Retina (tissue), 1 donor: ENCODE data around the gene SLC25A4.
"Not testable (repeated sequence)": the region's sequence is repeated elsewhere in the genome, so short reads cannot be mapped to it uniquely, and the experiment has no call there.

ENCODE experiments used
- DNase-seq: peaks from one replicate; pipeline ENCODE4 v3.0.0-alpha.2; 2016

SLC25A4 gene

DNA sequence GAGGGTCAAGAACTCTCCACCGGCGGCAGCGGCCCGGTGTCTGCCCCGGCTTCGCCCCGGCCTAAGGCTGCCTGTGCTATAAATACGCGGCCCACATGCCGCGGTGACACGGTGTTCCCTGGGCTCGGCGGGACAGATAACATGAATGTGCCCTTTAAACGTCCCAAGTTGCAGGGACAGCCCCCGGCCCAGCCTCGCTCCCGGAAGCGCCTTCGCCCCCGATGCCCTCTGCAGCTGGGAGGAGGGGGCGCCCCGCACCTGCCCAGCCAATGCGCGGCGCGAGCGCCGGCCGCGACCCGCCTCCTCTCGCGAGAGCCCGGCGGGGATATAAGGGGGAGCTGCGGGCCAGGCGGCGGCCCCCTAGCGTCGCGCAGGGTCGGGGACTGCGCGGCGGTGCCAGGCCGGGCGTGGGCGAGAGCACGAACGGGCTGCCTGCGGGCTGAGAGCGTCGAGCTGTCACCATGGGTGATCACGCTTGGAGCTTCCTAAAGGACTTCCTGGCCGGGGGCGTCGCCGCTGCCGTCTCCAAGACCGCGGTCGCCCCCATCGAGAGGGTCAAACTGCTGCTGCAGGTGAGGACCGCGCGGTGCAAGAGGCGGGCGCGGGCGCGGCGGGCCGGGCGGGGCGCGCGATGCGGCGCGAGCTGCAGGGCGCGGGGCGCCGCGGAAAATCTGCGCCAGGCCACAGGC is at the start of gene SLC25A4:
Gene SLC25A4, plus strand, starts transcription at position 355 of the 689 bp plus-strand sequence. Its CDS starts 107 bp downstream, at position 462.
- DNase-seq, result peak; percentile 97

DNA sequence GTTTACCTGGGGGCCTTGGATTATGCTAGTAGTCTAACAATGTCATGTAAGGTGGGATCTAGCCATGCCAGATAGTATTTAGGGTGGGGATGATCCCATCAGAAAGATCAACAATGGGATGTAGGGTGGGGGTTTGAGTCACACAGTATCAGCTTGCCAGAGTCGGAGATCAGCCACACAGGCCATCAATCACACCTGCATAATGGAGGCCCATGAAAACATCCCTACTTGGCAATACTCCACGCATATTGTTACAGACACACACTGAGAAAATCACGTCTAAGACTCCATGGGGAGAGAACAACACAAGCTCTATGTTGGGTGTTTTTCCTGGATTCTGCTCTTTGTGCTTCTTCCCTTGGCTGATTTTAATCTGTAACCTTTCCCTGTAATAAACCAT is 49.5 kb upstream of the SLC25A4 start:
- no peak for DNase-seq

GRCh38 chr4:185096032-185096653 is 46.9 kb upstream of the SLC25A4 start:
- DNase-seq, result peak; percentile 54

DNA sequence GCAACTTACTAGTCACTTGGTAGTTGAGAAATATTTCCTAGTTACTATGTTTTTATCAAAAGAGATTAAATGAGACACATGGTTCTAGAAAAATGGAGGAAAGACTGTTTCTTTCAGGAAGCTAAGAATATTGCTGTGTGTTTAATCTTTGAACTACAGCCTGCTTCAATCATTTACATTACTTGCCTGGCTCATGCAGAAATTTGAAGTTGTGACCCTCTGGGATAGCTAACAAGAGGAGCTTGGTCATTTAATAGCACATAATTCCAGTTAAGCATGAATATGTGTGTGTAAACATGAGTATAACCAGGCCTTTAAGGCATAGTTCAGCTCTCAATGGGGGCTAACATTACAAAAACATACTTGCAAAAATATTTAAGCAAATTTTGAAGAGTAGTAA is 44.6 kb upstream of the SLC25A4 start:
- no peak for DNase-seq

GRCh38 chr4:185099024-185099682 is 43.9 kb upstream of the SLC25A4 start:
- DNase-seq, result no peak

GRCh38 chr4:185099940-185100339 is 43.1 kb upstream of the SLC25A4 start:
- no peak for DNase-seq

GRCh38 chr4:185100423-185100822 is 42.6 kb upstream of the SLC25A4 start:
- no peak for DNase-seq

DNA sequence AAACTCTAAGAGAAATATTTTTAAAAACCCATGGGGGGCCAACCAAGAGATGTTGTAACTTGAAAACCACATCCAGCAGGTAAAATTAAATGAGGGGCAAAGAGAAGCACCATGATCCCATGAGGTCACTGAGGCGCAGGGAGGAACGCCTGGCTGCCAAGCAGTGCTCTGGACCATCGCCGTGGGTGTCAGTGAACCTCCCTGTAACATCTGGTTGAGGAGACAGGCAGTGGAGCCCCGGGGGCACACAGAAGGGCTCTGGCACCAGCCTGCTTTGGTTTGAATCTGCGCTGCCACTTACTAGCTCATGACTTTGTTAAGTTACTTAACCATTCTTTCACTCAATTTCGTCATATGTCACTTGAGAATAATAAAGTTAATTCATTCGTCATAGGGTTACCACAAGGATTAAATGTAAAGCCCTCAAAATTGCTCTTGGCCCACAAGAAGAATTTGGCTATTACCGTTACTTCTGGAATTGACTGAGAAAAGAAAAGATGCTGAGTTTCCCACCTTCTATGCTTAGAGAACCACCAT is 41.6 kb upstream of the SLC25A4 start:
- DNase-seq, result no peak

- DNase-seq, result no peak
Measured at GRCh38 chr4:185104733-185105132, 38.3 kb upstream of the SLC25A4 start.

GRCh38 chr4:185106353-185106752 is 36.7 kb upstream of the SLC25A4 start:
- DNase-seq, result no peak

DNA sequence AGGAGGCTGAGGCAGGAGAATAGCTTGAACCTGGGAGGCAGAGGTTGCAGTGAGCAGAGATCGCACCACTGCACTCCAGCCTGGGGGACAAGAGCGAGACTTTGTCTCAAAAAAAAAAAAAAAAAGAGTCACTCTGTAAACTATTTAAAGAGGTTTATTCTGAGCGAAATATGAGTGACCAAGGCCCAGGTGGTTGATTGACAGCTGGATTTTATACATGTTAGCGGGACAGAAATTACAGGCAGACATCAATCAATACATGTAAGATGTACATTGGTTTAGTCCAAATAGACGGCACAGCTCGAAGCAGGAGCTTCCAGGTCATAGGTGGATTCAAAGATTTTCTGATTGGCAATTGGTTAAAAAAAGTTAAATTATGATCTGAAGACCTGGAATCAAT is 35.5 kb upstream of the SLC25A4 start:
- not testable (repeated sequence) for DNase-seq

DNA sequence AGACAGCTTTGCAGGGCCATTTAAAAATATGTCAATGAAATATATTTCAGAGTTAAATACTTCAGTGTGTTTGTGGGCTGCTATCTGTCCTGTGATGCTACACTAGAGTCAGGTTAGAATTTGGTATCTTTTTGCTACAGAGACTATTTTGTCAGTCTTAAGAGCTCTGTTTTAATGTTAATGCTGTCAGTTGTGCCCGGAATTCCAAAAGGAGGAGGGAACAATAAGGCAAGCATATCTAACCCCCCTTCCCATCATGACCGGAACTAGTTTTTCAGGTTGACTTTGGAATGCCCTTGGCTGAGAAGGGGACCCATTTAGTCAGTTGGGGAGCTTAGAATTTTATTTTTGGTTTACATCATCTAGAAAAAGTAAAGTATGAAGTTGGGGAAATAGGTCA is 34.9 kb upstream of the SLC25A4 start:
- no peak for DNase-seq

DNA sequence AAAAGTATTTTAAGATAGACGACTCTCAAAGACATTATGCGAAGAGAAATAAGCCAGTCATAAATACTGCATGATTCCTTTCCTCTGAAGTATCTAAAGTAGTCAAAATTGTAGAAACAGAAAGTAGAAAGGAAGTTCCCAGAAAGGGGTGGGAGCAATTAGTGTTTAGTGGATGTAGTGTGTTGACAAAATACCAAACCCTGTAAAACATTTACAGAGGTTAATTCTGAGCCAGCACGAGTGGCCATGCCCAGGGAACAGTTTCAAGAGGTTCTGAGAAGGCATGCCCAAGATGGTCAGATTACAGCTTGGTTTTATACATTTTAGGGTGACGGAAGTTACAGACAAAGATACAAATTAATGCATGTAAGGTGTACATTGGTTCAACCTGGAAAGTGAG is 34.4 kb upstream of the SLC25A4 start:
- no peak for DNase-seq

GRCh38 chr4:185109736-185110135 is 33.3 kb upstream of the SLC25A4 start:
- DNase-seq, result no peak

GRCh38 chr4:185110375-185110823 is 32.7 kb upstream of the SLC25A4 start:
- no peak for DNase-seq

GRCh38 chr4:185112104-185112503 is 31.0 kb upstream of the SLC25A4 start:
- DNase-seq, result no peak

DNA sequence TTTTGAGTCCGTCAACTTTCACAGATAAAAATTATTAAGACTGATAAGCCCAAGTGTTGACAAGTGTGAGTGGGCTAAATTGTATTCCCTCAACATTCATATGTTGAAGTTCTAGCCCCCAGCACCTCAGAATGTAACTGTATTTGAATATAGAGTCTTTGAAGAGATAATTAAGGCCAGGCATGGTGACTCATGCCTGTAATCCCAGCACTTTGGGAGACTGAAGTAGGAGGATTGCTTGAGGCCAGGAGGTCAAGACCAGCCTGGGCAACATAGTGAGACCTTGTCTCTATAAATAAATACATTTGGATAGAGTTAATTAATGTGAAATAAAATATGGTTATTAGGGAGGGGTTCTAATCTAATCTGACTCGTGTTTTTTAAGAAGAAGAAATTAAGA is 29.7 kb upstream of the SLC25A4 start:
- no peak for DNase-seq

- peak; percentile 50 for DNase-seq
Measured at GRCh38 chr4:185115827-185116232, 27.2 kb upstream of the SLC25A4 start.

DNA sequence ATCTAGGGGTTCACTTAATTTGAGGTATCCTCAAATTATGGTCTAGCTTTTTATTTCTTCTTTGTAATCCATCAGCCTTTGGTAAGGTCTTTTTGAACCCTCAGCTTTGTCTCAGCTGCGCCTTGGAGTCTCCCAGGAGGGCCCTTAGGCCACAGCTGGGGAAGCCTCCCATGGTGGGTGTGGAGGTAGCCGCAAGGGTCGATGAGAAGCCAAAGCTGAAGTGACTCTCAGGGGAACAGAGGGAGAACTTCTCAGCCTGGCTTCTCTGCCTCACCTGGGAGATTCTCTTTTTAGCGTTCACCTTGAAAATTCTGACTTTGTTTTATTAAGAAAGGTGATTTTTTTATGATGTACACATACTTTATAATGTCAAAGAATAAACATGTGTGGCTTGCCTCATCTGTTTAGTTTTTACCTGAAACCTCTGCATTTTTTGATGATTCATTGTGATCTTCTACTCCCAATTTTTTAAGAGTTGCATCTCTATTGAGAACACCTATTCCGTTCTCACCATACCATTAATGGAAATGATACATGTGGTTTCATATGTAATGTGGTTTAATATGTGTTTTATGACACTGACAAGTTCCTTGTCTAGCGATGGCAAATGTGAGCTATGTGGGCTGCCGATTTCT is 25.6 kb upstream of the SLC25A4 start:
- no peak for DNase-seq

GRCh38 chr4:185118876-185119275 is 24.2 kb upstream of the SLC25A4 start:
- DNase-seq, result no peak

- DNase-seq, result not testable (repeated sequence)
Measured at GRCh38 chr4:185119467-185119866, 23.6 kb upstream of the SLC25A4 start.

DNA sequence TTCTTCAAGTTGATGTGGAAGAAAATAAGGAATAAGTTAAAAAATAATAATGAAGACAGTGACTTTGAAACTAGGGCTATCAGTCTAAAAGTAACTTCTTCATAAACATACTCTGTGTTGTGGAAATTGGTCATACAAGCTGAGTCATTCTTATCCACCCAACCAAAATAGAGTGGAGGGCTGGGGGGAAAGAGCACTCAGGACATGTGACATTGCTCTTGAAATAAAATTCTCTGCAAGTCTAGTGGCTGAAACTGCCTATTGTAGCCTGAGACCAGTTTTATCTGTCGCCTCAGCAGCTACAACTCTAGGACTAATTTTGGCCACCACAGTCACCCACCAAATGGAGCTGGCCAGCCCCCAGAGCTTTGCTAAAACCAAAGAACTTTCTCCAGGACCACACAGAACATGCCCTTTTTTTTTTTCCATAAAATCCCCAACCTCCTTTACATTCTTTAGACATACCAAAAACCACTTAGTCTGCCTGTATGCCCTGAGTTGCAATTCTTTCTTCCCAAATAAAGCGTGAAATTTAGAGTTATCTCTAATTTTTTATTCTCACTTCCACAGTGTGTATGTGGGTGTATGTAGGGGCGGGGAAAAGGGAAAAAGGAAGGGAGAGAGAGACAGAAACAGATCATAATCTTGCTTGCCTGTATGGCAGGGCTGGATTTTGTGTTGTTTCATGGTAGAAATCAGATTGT is 23.0 kb upstream of the SLC25A4 start:
- no peak for DNase-seq

DNA sequence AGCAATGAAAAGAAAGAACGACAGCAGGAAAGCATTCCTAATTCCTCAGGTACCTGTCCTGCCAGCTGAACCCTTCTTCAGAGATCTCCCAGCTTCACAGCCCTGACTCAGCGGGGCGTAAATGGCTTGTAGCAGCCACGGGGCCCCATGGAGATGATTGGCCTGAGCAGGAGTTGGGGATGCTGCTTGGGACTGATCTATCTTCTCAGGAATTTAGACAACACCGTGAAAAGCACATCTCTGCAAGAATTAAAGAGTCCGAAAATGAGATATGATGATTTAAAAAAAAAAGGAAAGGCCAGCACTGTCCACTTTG is 22.5 kb upstream of the SLC25A4 start:
- DNase-seq, result no peak
